GM19372 (cell line): ENCODE results near the gene PTPRG.
A peak's percentile ranks its signal among the peaks of the same experiment; 100 is the strongest.

Source experiments
- ATAC-seq: cut with Tn5 transposase; IDR thresholded peaks from one replicate; pipeline ENCODE4 v1.9.1; 2021; ENCODE audit warnings: mild to moderate bottlenecking, low read depth, moderate library complexity; ENCODE audit not compliant: unreplicated experiment

PTPRG gene

GRCh38 chr3:61903931-61904657, 342.7 kb downstream of the PTPRG start:
- no peak for ATAC-seq

DNA sequence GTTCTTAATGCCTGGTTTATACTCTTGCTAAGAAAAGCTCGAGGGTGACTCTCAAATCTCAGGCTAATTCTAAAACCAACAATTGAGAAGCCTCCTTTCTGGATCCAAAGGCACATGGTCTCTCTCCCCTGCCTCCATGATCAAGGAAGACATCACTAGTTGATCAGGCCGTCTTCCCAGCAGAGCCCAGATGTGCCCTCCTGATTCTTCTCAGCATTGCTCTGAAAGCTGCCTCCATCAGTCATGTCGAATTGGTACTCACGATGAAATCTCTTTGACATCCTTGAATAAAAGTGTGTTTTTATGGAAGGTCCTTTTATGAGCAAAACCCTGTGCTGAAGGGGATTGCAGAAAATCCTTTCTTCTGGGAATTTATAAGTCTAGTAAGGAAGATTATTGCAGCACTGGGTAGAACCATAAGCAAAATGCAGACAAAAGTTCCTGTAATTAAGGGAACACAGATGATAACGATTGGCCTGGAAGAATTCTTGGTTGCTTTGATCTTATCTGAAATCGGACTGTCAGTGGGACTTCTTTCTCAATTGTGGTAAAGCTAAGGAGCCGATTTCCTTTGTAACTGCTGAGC, 345.9 kb downstream of the PTPRG start:
- ATAC-seq, result no peak

- no peak for ATAC-seq
These were observed 347.0 kb downstream of the PTPRG start for GRCh38 chr3:61908382-61908781.

- ATAC-seq, result no peak
These were observed 349.4 kb downstream of the PTPRG start for GRCh38 chr3:61910732-61911131.

GRCh38 chr3:61912158-61912557, 350.8 kb downstream of the PTPRG start:
- peak; percentile 68 for ATAC-seq

GRCh38 chr3:61913701-61914100, 352.3 kb downstream of the PTPRG start:
- ATAC-seq, result no peak

- ATAC-seq, result no peak
These were observed 352.9 kb downstream of the PTPRG start for GRCh38 chr3:61914276-61914675.

DNA sequence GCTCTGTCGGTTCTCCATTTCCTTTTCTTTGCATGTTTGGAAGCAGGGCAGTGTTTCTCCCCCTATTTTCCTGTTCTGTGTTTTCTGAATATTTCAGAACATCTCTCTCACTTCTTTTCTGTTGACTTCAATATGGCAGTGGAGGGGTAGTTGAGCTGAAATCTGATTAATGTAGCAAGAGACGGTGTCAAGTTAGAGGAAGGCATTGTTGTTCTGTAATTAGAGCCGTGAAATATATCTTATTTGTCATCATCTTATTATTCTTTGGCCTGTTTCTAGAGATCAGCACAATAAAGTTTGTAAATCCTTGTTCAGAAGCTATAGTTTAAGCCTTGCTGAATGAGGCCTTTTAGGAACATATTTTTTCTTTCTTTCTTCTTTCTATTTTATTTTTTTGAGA, 353.9 kb downstream of the PTPRG start:
- ATAC-seq, result no peak

- no peak for ATAC-seq
These were observed 358.0 kb downstream of the PTPRG start for GRCh38 chr3:61919371-61919770.

DNA sequence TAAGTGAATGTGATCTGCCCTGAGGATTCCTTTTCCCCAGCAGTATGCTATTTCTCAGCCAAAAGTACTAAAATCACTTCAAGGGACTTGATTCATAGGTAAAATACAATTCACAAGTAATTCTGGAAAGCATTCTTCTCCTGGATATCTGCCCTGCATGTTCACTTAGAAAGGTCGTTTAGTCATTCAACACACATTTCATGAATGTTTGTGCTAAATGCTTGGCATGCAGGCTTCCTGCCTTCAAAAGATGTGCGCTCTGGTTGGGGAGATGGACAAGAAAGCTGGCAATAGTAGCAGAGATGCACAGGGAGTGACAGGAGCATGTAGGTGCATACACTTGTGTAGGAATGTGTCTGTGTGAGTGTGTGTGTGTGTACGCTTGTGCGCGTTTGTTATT, 360.7 kb downstream of the PTPRG start:
- ATAC-seq, result no peak

GRCh38 chr3:61924090-61924735, 362.8 kb downstream of the PTPRG start:
- ATAC-seq, result no peak

DNA sequence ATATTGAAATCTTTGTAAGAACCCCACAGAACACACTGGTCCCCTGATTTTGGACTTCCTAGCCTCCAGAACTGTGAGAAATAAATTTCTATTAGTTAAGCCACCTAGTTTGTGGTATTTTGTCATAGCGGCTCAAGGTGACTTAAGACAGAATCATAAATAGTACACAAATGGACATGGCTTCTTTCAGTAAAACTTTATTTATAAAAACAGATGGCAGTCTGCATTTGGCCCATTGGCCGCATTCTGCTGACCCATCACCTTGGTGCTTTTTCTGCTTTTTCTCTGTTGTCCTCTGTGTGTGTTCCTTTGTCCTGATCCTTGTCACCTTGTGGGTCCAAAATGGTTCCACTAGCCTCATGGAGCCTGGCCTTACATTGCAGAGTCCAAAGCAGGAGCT, 363.6 kb downstream of the PTPRG start:
- ATAC-seq, result no peak

DNA sequence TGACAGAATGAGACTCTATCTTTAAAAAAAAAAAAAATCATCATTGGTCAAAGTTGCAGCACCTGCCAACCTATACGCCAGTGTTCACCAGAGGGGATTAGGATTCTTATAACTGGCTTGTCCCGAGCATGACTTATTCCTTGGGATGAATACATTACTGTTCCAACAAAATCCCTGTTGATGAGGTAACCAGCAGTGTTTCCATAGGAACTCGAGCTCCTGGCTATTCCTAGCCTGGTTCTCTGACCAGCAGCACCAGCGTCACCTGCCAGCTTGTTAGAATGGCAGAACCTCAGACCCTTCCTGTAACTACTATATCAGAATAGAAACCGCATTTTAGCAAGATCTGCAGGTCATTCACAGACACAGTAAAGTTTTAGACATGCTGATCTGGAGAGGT, 364.4 kb downstream of the PTPRG start:
- ATAC-seq, result no peak

DNA sequence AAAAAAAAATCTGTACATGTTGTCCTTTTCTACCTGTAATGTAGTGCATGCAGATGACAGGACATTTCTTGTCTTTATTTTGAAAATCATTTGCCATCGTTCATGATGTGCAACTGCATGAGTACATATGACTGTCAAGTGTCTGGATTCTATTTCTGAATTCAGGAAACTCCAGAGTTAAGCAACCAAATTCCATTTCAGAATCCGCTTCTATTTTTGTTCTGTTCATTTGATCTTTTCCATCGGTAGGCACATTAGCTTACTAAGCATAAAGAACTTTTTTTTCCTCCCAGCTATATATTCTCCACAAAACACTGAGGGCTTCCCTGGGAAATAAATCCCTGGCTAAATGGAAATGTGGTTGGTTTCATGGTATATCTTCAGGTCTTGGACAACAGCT, 365.6 kb downstream of the PTPRG start:
- ATAC-seq, result no peak

DNA sequence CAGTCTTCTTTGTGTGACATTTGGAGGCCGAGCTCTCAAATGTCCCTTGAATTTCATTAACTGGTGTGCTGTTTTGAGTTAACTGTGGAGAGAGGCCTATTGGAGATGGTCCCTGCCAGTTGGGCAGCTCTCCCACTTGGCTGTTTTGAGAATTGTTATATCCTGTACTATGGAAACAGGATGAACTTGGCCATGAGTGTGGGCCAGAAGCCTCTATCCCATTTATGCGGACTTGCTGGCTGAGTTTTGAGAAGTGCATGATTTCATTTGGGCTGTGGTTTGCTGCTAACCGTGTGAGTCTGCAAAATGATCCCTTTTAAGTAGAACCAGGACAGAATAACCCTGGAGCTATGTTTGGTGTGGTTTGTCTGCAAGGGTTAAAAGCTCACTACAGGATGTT, 366.0 kb downstream of the PTPRG start:
- ATAC-seq, result no peak

DNA sequence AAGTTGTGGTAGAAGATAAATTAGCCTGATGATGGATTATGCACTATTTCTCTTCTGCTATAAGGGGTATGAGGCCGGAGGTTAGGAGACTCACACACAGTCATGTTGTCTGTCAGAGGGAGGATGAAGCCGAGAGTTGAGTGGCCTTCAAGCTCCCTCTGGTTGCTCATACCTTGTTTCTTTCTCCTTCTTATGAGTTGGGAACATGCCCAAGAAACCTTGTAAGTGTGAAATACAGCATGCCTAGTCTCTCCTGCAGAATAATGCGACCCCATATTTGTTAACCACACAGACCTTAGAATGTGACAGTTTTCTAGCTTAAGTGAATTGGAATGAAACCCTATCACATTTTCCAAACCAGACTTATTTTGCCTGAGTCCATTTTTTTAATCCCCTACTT, 366.7 kb downstream of the PTPRG start:
- no peak for ATAC-seq

DNA sequence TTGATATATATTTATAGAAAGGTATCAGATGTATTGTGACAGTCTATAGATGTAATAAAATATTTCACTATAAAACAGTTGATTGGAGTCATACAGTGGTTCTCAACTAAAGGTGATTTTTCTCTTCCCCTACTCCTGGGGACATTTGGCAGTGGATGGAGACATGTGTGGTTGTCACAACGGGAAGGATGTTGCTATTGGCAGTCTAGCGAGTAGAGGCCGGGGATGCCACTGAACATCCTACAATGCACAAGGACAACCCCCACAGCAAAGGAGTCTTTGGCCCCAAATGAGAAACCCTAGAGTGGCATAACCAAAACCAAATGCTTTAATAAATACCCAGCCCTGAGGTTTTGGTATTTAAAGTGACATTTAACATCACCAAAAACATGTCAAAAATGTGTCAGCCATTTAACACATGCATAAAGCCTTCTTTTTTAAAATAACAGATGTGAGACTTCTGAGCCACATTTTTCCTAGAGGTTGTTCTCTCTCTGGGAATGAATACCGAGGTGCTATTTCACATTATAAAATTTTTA, 367.5 kb downstream of the PTPRG start:
- no peak for ATAC-seq

DNA sequence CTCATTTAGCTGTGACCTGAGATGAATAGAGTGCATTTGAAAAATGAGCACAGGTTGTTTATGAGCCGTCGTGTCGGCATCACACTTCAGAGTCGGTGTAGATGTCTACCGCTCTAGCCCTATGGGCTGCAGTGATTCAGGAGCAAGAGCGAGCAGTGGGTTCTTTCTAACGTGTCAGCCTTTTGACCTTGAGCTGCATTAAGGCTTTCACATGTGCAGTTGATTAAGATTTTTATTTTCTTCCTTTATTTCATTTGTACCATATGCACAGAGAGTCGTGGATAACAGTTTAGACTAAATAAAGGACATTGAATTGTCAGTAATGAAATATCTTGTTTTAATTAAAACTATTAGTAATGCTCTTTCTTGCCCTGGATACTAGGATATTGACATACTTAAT, 368.2 kb downstream of the PTPRG start:
- ATAC-seq, result no peak

- ATAC-seq, result no peak
These were observed 371.1 kb downstream of the PTPRG start for GRCh38 chr3:61932499-61932898.

DNA sequence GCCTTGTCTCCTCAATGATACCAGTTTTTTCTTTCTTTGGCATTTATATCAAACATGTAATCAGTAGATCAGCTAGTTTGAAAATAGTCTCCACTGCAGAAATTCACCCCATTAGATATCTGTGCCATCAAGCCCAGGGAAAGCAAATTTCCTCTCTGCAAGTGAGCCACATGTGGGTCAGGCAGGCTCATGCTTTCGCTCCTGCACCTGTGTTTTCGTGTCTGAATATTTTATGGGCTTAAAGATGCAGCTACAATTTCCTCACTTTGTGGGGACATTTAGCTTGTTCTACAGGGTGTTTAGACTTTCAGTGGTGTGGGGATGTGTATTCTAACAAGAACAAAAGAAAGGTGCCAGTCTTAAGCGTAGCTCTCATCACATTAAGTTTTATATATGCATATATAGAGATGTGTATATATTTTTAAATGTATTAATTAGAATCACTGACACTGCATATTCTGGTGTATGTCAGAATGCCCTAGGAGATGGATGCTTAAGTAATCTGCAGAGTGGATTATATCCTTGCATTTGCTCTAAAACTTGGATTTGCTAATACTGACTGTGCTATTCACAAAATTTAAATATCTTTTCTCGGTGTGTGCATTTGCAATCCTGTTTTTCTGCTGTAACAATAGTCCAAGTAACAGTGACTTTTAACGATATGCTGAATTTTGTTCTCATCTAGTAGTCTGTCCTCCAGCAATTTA, 372.6 kb downstream of the PTPRG start:
- no peak for ATAC-seq

DNA sequence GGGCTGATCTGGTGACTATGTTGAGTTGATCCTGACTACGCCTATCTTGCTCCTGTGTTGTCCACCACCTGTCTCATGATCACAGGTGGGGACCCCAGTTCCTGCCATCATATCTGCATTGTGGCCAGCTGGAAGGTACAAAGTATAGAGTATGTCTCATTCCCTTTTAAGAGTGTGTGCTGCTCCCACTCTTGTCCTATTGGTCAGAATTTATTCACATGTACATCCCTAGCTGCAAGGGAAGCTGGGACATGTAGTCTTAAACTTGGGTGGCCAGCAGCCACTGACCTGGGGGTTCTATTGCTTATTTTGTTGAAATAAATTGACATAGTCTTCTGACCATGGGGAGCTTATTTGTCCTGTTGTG, 373.1 kb downstream of the PTPRG start:
- ATAC-seq, result no peak
